Suppressor macrophage treated with lipopolysaccharide for 1 hour (primary cell): ENCODE measurements around the gene CELF5.
A peak's percentile ranks its signal among the peaks of the same experiment; 100 is the strongest.
"Not testable (repeated sequence)": the region's sequence is repeated elsewhere in the genome, so short reads cannot be mapped to it uniquely, and the experiment has no call there.

Experiments
- DNase-seq, 3 donors: peaks; one replicate each; pipeline ENCODE4 v3.0.0-alpha.2; 2020 to 2022

CELF5 gene

GRCh38 chr19:3208317-3209207 is 15.9 kb upstream of the CELF5 start:
- no peak for DNase-seq

GRCh38 chr19:3210347-3211017 is 14.0 kb upstream of the CELF5 start:
- peak; percentile 67 to 75 (median 72) for DNase-seq

- DNase-seq, result no peak
Measured at GRCh38 chr19:3211191-3211590, 13.3 kb upstream of the CELF5 start.

GRCh38 chr19:3213159-3213558 is 11.3 kb upstream of the CELF5 start:
- no peak for DNase-seq

- no peak for DNase-seq
Measured at GRCh38 chr19:3216874-3217273, 7.6 kb upstream of the CELF5 start.

GRCh38 chr19:3220576-3220975 is 3.9 kb upstream of the CELF5 start:
- no peak for DNase-seq

GRCh38 chr19:3221576-3221975 is 2.9 kb upstream of the CELF5 start:
- DNase-seq, result not testable (repeated sequence)

- DNase-seq, result no peak
Measured at GRCh38 chr19:3222709-3223108, 1.8 kb upstream of the CELF5 start.

GRCh38 chr19:3225169-3225485 is 666 bp downstream of the CELF5 start:
- DNase-seq, result no peak

GRCh38 chr19:3225677-3226093 is 1.2 kb downstream of the CELF5 start:
- DNase-seq, result no peak

- no peak for DNase-seq
Measured at GRCh38 chr19:3227054-3227626, 2.7 kb downstream of the CELF5 start.

- DNase-seq, result no peak
Measured at GRCh38 chr19:3229346-3229743, 4.9 kb downstream of the CELF5 start.

GRCh38 chr19:3229888-3230496 is 5.5 kb downstream of the CELF5 start:
- DNase-seq, result no peak

- DNase-seq, result no peak
Measured at GRCh38 chr19:3231288-3231687, 6.8 kb downstream of the CELF5 start.

GRCh38 chr19:3233116-3233515 is 8.7 kb downstream of the CELF5 start:
- DNase-seq, result no peak

GRCh38 chr19:3233831-3234230 is 9.4 kb downstream of the CELF5 start:
- no peak for DNase-seq

GRCh38 chr19:3234800-3235199 is 10.3 kb downstream of the CELF5 start:
- DNase-seq, result peak in 1 of 3 donors; percentile 30

GRCh38 chr19:3235604-3236003 is 11.1 kb downstream of the CELF5 start:
- DNase-seq, result not testable (repeated sequence)

GRCh38 chr19:3236272-3236671 is 11.8 kb downstream of the CELF5 start:
- DNase-seq, result no peak

- no peak for DNase-seq
Measured at GRCh38 chr19:3238066-3238561, 13.7 kb downstream of the CELF5 start.

- DNase-seq, result no peak
Measured at GRCh38 chr19:3239367-3239766, 14.9 kb downstream of the CELF5 start.

- DNase-seq, result peak; percentile 54 to 76 (median 72)
Measured at GRCh38 chr19:3243819-3244700, 19.6 kb downstream of the CELF5 start.
